PC-9 (cell line): ENCODE results near the gene MNT. TPM values are rescaled to one million over a fixed set of nuclear protein-coding genes. Genes with fewer than 3 reads are reported as not detected.

Source experiments
- BruUV-seq: library from RNA; stranded (reverse); fragments of 400-500 nt; replicated peaks from 2 replicates; lab custom pipeline; 2021; lab: Mats Ljungman, UMichigan
- CTCF ChIA-PET: fragments of 300-600 bp; sonication (Branson Sonifier 250); formaldehyde crosslinking; loops from one replicate; lab custom pipeline; 2022; ENCODE audit warnings: antibody characterized with exemption; lab: Charles Lee
- POLR2A ChIA-PET: fragments of 300-600 bp; sonication (Branson Sonifier 250); formaldehyde crosslinking; loops from one replicate; lab custom pipeline; 2022; ENCODE audit warnings: antibody characterized with exemption; ENCODE audit not compliant: unreplicated experiment; lab: Charles Lee
- DNase-seq, 2 experiments: peaks; one replicate each; pipeline versions ENCODE4 v3.0.0 to v3.0.0-alpha.2; 2015 to 2022; ENCODE audit warnings: mixed read lengths in 1 of 2
- H2AFZ ChIP-seq: fragments of 200-600 bp; sonication (generic); 2 replicates; pipeline ENCODE4 v1.8.1; 2017; ENCODE audit warnings: antibody characterized with exemption
- H3F3A ChIP-seq: fragments of 200-600 bp; sonication (generic); 2 replicates; pipeline ENCODE4 v1.8.1; 2017; ENCODE audit warnings: antibody characterized with exemption, mild to moderate bottlenecking, low read depth; ENCODE audit not compliant: insufficient read depth
- H3K27ac ChIP-seq: fragments of 200-600 bp; sonication (generic); 2 replicates; pipeline ENCODE4 v1.6.1; 2016; ENCODE audit warnings: mixed run types
- H3K27me3 ChIP-seq: fragments of 200-600 bp; sonication (generic); 2 replicates; pipeline ENCODE4 v1.6.1; 2016; ENCODE audit warnings: low read depth, mixed run types; ENCODE audit not compliant: insufficient read depth
- H3K36me3 ChIP-seq: fragments of 200-600 bp; sonication (generic); 2 replicates; pipeline ENCODE4 v1.6.1; 2016; ENCODE audit warnings: low read depth, mixed run types
- H3K4me1 ChIP-seq: fragments of 200-600 bp; sonication (generic); replicated peaks from 2 replicates; pipeline ENCODE4 v1.6.1; 2016; ENCODE audit warnings: mixed run types; ENCODE audit not compliant: insufficient read depth
- H3K4me2 ChIP-seq: fragments of 200-600 bp; sonication (generic); 2 replicates; pipeline ENCODE4 v1.6.1; 2017; ENCODE audit warnings: mixed run types
- H3K4me3 ChIP-seq: fragments of 200-600 bp; sonication (generic); 2 replicates; pipeline ENCODE4 v1.6.1; 2016; ENCODE audit warnings: mixed run types
- H3K79me2 ChIP-seq: fragments of 200-600 bp; sonication (generic); 2 replicates; pipeline ENCODE4 v1.6.1; 2017; ENCODE audit warnings: low read depth, mixed run types
- H3K9me2 ChIP-seq: fragments of 200-600 bp; sonication (generic); 2 replicates; pipeline ENCODE4 v1.8.1; 2017; ENCODE audit warnings: mild to moderate bottlenecking; ENCODE audit not compliant: insufficient read depth
- H3K9me3 ChIP-seq: fragments of 200-600 bp; sonication (generic); 2 replicates; pipeline ENCODE4 v1.8.1; 2016; ENCODE audit warnings: low read depth; ENCODE audit not compliant: insufficient read depth
- H4K20me1 ChIP-seq: fragments of 200-600 bp; sonication (generic); 2 replicates; pipeline ENCODE4 v1.8.1; 2017; ENCODE audit not compliant: insufficient read depth
- EZH2 ChIP-seq: fragments of 200-600 bp; sonication (generic); IDR thresholded peaks from 2 replicates; pipeline ENCODE4 v1.8.0; 2017; ENCODE audit warnings: antibody characterized with exemption, low read depth
- intact Hi-C: fragments of 100-400 bp; cut with micrococcal nuclease; formaldehyde crosslinking; loops from one replicate; pipeline ENCODE4 v1.10.0; 2022; ENCODE audit not compliant: unreplicated experiment
- total RNA-seq: library from RNA; stranded (reverse); gene quantifications from 2 replicates; pipeline ENCODE4 v1.2.3, GENCODE V29; 2021
- TF ChIP-seq, protein P1 (sequence below): fragments of 200-600 bp; sonication (generic); conservative IDR thresholded peaks from 2 replicates; pipeline ENCODE4 v1.6.1; 2017; ENCODE audit warnings: mixed run types, antibody characterized with exemption, mild to moderate bottlenecking, moderate library complexity

MNT gene
- total RNA-seq, 1 experiment from 2014 or later: 60.7 TPM

DNA sequence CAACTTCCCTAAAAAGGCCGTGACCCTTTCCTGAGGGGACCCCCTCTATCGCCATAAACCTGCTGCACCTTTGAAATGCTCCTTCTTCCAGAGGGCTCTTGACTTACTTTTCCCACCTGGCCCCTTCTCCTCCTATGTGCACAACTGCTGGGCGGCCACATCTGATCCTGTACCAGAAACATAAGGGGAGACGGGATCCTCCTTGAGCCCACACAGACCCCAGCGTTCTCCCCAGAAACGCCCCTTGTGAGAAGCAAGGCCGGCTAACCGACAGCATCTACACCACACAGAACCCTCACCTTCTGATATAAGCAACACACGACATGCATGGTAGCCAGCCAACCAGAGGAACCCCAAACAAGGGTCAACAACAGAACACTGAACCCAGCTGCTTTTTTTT, 14.2 kb upstream of the MNT start:
- H2AFZ ChIP-seq: no peak overlapping the region
- H4K20me1 ChIP-seq: no peaks in the 10 kb centered on the region
- ChIA-PET POLR2A (interaction anchor here (1.7 kb wide), 1 partner anchor 33 kb away, joined by 8 read pairs; no protein-coding TSS in a partner anchor), CTCF (interaction anchor here (0.6 to 3.4 kb wide), 7 partner anchors 8 to 376 kb away, joined by 3 to 102 read pairs (median 5); no protein-coding TSS in a partner anchor)
- H3K9me2 ChIP-seq: no peaks in the 10 kb centered on the region
- H3K36me3 ChIP-seq: no peaks in the 10 kb centered on the region
- H3K27me3 ChIP-seq: no peaks in the 10 kb centered on the region
- intact Hi-C loops: loop anchor here (5.0 kb wide), 1 partner anchor 183 kb away; no protein-coding TSS in a partner anchor
- peaks cover 4% of the 10 kb centered on the region for H3K79me2 ChIP-seq
- H3K4me1 ChIP-seq: peaks cover 4% of the 10 kb centered on the region; the same call in 1 of the 2 replicates
- H3F3A ChIP-seq: peaks cover 26% of the 10 kb centered on the region; the same call in 1 of the 2 replicates
- TF ChIP-seq, protein P1, sequence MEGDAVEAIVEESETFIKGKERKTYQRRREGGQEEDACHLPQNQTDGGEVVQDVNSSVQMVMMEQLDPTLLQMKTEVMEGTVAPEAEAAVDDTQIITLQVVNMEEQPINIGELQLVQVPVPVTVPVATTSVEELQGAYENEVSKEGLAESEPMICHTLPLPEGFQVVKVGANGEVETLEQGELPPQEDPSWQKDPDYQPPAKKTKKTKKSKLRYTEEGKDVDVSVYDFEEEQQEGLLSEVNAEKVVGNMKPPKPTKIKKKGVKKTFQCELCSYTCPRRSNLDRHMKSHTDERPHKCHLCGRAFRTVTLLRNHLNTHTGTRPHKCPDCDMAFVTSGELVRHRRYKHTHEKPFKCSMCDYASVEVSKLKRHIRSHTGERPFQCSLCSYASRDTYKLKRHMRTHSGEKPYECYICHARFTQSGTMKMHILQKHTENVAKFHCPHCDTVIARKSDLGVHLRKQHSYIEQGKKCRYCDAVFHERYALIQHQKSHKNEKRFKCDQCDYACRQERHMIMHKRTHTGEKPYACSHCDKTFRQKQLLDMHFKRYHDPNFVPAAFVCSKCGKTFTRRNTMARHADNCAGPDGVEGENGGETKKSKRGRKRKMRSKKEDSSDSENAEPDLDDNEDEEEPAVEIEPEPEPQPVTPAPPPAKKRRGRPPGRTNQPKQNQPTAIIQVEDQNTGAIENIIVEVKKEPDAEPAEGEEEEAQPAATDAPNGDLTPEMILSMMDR: no peak
- no peak for TF ChIP-seq EZH2
- H3K4me3 ChIP-seq: no peak overlapping the region
- no TSS peak for BruUV-seq
- no peak overlapping the region for H3K27ac ChIP-seq
- H3K4me2 ChIP-seq: no peak overlapping the region
- DNase-seq: no peak
- H3K9me3 ChIP-seq: no peaks in the 10 kb centered on the region

GRCh38 chr17:2414446-2415064, 13.7 kb upstream of the MNT start:
- H3F3A ChIP-seq: peaks cover 27% of the 10 kb centered on the region; the same call in 1 of the 2 replicates
- no peak overlapping the region for H3K4me3 ChIP-seq
- intact Hi-C loops: loop anchor here (5.0 kb wide), 1 partner anchor 182 kb away; no protein-coding TSS in a partner anchor
- TF ChIP-seq EZH2: no peak
- TF ChIP-seq, protein P1: no peak
- DNase-seq: no peak
- peaks cover 4% of the 10 kb centered on the region; the same call in 1 of the 2 replicates for H3K4me1 ChIP-seq
- no peak overlapping the region for H2AFZ ChIP-seq
- H3K4me2 ChIP-seq: no peak overlapping the region
- BruUV-seq: no TSS peak
- no peaks in the 10 kb centered on the region for H3K27me3 ChIP-seq
- ChIA-PET CTCF (interaction anchor here (0.6 to 1.8 kb wide), 3 partner anchors 8 to 342 kb away, joined by 3 to 10 read pairs (median 3); no protein-coding TSS in a partner anchor), POLR2A (no interaction called here)
- no peaks in the 10 kb centered on the region for H3K9me2 ChIP-seq
- no peak overlapping the region for H3K27ac ChIP-seq
- no peaks in the 10 kb centered on the region for H3K36me3 ChIP-seq
- H4K20me1 ChIP-seq: no peaks in the 10 kb centered on the region
- H3K9me3 ChIP-seq: no peaks in the 10 kb centered on the region
- peaks cover 4% of the 10 kb centered on the region for H3K79me2 ChIP-seq

DNA sequence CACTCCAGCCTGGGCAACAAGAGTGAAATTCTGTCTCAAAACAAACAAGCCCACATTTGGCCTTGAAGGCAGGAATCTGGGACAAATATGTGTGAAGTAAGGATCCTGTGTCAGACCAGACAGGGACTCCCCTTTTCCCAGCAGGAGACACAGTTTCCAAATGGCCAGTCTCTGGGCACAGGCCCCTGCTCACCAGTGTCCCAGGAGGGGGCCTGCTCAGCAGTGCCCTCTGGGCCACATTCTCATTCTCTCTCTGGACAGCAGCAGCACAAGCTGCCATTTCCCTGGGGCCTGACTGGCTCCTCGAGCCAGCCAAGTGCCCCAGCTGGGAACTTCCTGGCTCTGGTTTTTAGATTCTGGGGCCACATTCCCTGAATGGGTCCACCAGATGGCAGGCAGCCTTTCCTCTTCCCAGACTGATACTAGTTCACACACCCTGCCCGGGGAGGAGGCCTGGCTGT, 11.7 kb upstream of the MNT start:
- POLR2A ChIA-PET: interaction anchor here (0.5 to 0.7 kb wide), 3 partner anchors 20 to 109 kb away, joined by 3 read pairs; partner anchors contain the start of genes SMG6 and SRR
- CTCF ChIA-PET: interaction anchor here (0.8 kb wide), 1 partner anchor 30 kb away, joined by 6 read pairs; no protein-coding TSS in a partner anchor

More for the DNA sequence above, 11.7 kb upstream of the MNT start:
- no TSS peak for BruUV-seq
- peaks cover 4% of the 10 kb centered on the region for H3K79me2 ChIP-seq
- no peaks in the 10 kb centered on the region for H3K9me3 ChIP-seq
- no peak overlapping the region for H2AFZ ChIP-seq
- no peak overlapping the region for H3K4me3 ChIP-seq
- TF ChIP-seq, protein P1: no peak
- TF ChIP-seq EZH2: no peak
- intact Hi-C loops: no loop called here
- no peak overlapping the region for H3K27ac ChIP-seq
- H4K20me1 ChIP-seq: no peaks in the 10 kb centered on the region
- no peak for DNase-seq
- H3K9me2 ChIP-seq: no peaks in the 10 kb centered on the region
- no peaks in the 10 kb centered on the region for H3K27me3 ChIP-seq
- no peak overlapping the region for H3K4me2 ChIP-seq
- peaks cover 9% of the 10 kb centered on the region for H3K4me1 ChIP-seq
- H3K36me3 ChIP-seq: no peaks in the 10 kb centered on the region
- H3F3A ChIP-seq: peaks cover 37% of the 10 kb centered on the region
